ENCODE data around the gene BTN2A1.
A peak's percentile ranks its signal among the peaks of the same experiment; 100 is the strongest.
"Not testable (repeated sequence)": the region's sequence is repeated elsewhere in the genome, so short reads cannot be mapped to it uniquely, and the experiment has no call there.

BTN2A1 gene

DNA sequence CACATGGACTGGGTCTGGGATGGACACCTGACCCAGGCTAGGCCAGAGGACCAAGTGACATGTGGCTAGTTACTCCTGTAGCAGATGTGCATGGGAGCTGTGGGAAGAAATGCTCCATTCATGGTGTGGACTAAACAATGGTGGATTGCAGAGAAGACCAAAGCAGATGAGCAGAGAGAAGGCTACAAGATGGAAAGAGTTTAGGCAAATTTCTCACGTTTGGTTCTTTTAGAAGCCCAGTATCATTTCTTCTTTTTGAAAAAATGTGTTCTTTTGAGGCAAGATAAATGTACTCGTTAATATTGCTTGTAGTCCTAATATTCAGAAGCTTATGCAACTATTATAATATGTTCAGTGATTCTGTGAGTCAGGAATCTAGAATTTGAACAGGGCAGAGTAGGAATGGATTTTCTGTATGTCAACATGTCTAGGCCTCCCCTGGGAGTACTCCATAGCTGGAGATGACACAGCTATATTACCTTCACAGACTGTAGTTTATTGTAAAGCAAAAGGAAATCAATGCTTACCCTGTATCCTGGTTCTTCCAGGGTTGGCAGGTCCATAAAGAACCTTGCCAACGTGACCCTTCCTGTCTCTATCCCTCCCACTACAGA lies 2.3 kb upstream of the BTN2A1 start:
- TF ChIP-seq, protein P1, sequence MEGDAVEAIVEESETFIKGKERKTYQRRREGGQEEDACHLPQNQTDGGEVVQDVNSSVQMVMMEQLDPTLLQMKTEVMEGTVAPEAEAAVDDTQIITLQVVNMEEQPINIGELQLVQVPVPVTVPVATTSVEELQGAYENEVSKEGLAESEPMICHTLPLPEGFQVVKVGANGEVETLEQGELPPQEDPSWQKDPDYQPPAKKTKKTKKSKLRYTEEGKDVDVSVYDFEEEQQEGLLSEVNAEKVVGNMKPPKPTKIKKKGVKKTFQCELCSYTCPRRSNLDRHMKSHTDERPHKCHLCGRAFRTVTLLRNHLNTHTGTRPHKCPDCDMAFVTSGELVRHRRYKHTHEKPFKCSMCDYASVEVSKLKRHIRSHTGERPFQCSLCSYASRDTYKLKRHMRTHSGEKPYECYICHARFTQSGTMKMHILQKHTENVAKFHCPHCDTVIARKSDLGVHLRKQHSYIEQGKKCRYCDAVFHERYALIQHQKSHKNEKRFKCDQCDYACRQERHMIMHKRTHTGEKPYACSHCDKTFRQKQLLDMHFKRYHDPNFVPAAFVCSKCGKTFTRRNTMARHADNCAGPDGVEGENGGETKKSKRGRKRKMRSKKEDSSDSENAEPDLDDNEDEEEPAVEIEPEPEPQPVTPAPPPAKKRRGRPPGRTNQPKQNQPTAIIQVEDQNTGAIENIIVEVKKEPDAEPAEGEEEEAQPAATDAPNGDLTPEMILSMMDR (IDR thresholded peaks at IDR 0.05) = no peak

DNA sequence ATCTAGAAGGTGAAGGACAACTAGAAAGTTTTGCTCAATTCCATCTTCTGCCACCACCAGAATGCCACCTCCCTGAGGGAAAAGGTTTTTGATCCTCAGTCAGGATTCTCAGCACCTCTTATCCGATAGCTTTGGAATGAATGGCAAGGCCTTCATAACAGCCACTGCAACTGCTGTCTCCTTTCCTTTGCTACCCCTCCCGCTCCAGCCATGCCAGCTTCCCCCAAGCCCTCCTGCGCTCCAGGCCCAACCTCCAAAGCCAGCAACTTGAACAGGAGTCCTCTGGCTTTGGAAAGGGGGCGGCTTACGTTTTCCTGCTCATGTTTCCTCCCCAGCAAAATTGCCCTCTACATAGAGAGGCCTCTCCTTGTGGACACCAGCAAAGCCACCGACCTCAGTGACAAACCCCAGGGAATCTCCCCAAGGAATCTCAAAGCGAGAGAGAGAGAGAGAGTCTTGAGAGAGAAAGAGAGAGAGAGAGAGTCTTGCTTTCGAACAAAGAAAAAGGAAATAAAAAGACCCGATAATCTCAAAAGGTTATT lies 420 bp upstream of the BTN2A1 start:
- Histone ChIP-seq H3K9ac (peak overlapping the region; percentile 20), H3K4me1 (peaks cover 13% of the 10 kb centered on the region), H3K27me3 (ENCODE audit: control insufficient read depth, insufficient read depth, low read length) (no peaks in the 10 kb centered on the region), H3K4me3 (ENCODE audit: low read depth, low read length) (peak overlapping the region; percentile 89), H3K4me2 (ENCODE audit: low read length) (peak overlapping the region; percentile 62), H3K79me2 (peaks cover 17% of the 10 kb centered on the region), H3K36me3 (ENCODE audit: control insufficient read depth, insufficient read depth, low read length) (no peaks in the 10 kb centered on the region), H2AFZ (peak overlapping the region; percentile 100), H3K27ac (peak overlapping the region; percentile 79), H3K9me3 (ENCODE audit: control insufficient read depth, low read length) (no peaks in the 10 kb centered on the region)
- TF ChIP-seq, protein P1 (IDR thresholded peaks at IDR 0.05) = no peak

More for the DNA sequence above, 2.3 kb upstream of the BTN2A1 start:
- H3K79me2 ChIP-seq = peaks cover 15% of the 10 kb centered on the region
- H3K9me3 ChIP-seq (ENCODE audit: control insufficient read depth, low read length) = no peaks in the 10 kb centered on the region
- no peaks in the 10 kb centered on the region for H3K27me3 ChIP-seq (ENCODE audit: control insufficient read depth, insufficient read depth, low read length)
- H2AFZ ChIP-seq = no peak overlapping the region
- H3K4me1 ChIP-seq = peaks cover 10% of the 10 kb centered on the region
- H3K27ac ChIP-seq = no peak overlapping the region
- no peak overlapping the region for H3K4me2 ChIP-seq (ENCODE audit: low read length)
- no peak overlapping the region for H3K4me3 ChIP-seq (ENCODE audit: low read depth, low read length)
- no peaks in the 10 kb centered on the region for H3K36me3 ChIP-seq (ENCODE audit: control insufficient read depth, insufficient read depth, low read length)
- H3K9ac ChIP-seq = no peak overlapping the region

DNA sequence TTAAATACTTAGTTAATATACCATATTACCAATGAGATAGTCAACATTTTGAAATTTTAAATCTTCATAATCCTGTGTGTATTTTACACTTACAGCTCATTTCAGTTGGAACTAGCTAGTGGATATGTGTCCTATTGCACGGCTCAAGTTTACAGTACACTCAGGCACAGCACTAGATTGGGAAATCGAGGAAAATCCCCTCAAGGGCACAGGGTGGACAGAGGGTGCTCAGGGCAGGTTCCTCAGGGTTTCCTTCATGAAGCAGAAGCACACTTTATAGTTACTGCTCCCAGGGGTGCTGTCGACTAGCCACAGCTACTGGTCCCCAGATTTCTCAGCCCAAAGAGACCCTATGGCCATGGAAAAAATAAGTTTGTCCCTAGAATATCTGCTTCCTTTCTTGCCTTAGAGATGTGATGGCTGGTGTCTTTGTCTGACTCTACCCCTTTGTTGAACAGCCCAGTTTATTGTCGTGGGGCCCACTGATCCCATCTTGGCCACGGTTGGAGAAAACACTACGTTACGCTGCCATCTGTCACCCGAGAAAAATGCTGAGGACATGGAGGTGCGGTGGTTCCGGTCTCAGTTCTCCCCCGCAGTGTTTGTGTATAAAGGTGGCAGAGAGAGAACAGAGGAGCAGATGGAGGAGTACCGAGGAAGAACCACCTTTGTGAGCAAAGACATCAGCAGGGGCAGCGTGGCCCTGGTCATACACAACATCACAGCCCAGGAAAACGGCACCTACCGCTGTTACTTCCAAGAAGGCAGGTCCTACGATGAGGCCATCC lies 1.5 kb downstream of the BTN2A1 start:
- Histone ChIP-seq H3K27ac (no peak overlapping the region), H3K36me3 (ENCODE audit: control insufficient read depth, insufficient read depth, low read length) (no peaks in the 10 kb centered on the region), H3K27me3 (ENCODE audit: control insufficient read depth, insufficient read depth, low read length) (no peaks in the 10 kb centered on the region), H3K4me3 (ENCODE audit: low read depth, low read length) (no peak overlapping the region), H3K4me2 (ENCODE audit: low read length) (peak overlapping the region; percentile 43), H2AFZ (no peak overlapping the region), H3K4me1 (peaks cover 13% of the 10 kb centered on the region), H3K9ac (no peak overlapping the region), H3K79me2 (peaks cover 17% of the 10 kb centered on the region), H3K9me3 (ENCODE audit: control insufficient read depth, low read length) (no peaks in the 10 kb centered on the region)
- TF ChIP-seq, protein P1 (IDR thresholded peaks at IDR 0.05) = no peak

DNA sequence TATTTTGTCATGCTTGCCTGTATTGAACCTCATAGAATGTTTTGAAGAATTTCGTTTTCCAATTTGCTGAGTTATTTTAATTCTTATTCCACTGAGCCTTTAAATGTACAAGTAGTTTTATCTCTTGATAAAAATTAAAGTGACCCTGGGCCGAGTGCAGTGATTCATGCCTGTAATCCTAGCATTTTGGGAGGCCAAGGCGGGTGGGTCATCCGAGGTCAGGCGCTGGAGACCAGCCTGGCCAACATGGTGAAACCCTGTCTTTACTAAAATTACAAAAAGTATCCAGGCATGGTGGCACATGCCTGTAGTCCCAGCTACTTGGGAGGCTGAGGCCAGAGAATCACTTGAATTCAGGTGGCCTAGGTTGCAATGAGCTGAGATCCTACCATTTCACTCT lies 3.6 kb downstream of the BTN2A1 start:
- not testable (repeated sequence) for H3K9ac ChIP-seq; H3K9me3 ChIP-seq (ENCODE audit: control insufficient read depth, low read length); H2AFZ ChIP-seq; H3K4me3 ChIP-seq (ENCODE audit: low read depth, low read length); H3K27me3 ChIP-seq (ENCODE audit: control insufficient read depth, insufficient read depth, low read length); H3K4me2 ChIP-seq (ENCODE audit: low read length); H3K27ac ChIP-seq; H3K36me3 ChIP-seq (ENCODE audit: control insufficient read depth, insufficient read depth, low read length)
- peaks cover 16% of the 10 kb centered on the region for H3K79me2 ChIP-seq
- peaks cover 13% of the 10 kb centered on the region for H3K4me1 ChIP-seq

DNA sequence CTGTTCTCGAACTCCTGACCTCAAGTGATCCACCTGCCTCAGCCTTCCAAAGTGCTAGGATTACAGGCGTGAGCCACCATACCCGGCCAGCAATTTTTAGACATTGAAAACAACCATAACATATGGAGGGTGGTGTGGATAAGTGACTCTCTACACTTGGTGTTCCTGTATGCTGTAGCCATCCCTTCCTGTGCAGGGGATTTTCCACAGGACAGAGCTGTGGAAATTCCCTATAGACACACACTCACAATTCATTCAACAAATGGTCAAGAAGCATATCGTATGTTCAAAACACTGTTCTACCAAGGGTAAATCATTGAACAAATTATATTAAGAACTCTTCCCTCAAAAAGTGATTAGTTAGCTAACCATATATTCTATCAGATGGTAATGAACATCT lies 6.3 kb downstream of the BTN2A1 start:
- Histone ChIP-seq H3K9me3 (ENCODE audit: control insufficient read depth, low read length) (no peaks in the 10 kb centered on the region), H3K27me3 (ENCODE audit: control insufficient read depth, insufficient read depth, low read length) (no peaks in the 10 kb centered on the region), H3K4me2 (ENCODE audit: low read length) (no peak overlapping the region), H3K27ac (no peak overlapping the region), H3K9ac (no peak overlapping the region), H3K4me3 (ENCODE audit: low read depth, low read length) (no peak overlapping the region), H2AFZ (no peak overlapping the region), H3K79me2 (peaks cover 8% of the 10 kb centered on the region), H3K36me3 (ENCODE audit: control insufficient read depth, insufficient read depth, low read length) (no peaks in the 10 kb centered on the region), H3K4me1 (peaks cover 7% of the 10 kb centered on the region)
- TF ChIP-seq, protein P1 (IDR thresholded peaks at IDR 0.05) = no peak
